HG03066 (cell line): Measurements from ENCODE around the gene GMDS.

Experiments used
- ATAC-seq: cut with Tn5 transposase; IDR thresholded peaks from one replicate; pipeline ENCODE4 v1.9.1; 2021; ENCODE audit warnings: low read depth; ENCODE audit not compliant: unreplicated experiment

The GMDS gene

DNA sequence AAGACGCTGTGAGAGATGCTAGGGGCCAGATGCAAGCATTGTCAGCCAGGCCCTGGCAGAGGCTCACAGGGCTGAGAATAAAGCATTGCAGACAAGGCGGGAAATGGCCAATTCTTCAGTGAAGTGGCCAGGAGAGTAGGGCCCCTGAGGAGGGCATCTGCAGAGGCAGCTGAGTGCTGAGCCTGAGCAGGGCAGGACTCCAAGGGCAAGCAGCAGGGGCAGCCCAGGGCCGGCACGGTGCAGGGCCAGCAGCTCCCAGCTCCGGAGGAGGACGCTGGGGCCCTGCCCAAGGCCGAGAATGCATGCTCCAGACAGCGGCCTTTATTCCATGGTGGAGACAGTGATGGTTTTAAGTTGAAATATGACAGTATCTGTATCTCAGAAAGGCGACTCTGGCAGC lies 330.2 kb downstream of the GMDS start:
- ATAC-seq: no peak

DNA sequence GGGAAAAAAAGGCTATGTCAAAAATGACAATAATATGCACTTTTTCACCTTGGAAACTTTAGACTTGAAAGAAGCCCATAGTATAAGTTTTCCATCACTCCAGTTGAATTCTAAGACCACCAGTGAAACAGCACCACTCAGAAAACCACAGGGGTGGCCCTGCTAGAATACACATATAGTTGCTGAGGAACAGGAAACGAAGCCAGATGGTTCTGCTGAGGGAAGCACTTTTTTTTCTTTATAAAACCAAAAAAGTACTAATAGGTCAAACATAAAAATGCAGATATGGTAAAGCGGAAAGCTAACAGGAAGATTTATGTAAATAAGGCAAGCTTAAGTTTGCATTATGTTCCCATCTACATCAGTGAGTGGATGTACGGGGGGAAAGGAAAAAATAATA lies 331.8 kb downstream of the GMDS start:
- no peak for ATAC-seq

DNA sequence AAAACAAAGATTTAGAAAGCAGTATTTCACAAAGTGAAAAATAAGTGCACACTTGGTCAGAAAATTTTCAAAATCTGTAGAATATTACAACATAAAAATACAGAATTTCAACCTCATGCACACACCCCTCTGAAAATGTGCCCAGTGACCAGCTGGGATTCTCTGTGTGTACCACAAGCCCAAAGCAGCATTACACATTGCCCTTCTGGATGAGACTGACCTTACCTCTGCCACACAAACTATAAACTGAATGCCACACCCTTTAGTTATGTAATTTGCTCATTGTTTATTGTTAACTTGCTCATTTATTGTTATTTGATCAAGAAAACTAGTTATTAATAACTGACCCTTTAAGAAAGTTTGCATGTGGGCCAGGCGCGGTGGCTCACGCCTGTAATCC lies 332.7 kb downstream of the GMDS start:
- no peak for ATAC-seq

DNA sequence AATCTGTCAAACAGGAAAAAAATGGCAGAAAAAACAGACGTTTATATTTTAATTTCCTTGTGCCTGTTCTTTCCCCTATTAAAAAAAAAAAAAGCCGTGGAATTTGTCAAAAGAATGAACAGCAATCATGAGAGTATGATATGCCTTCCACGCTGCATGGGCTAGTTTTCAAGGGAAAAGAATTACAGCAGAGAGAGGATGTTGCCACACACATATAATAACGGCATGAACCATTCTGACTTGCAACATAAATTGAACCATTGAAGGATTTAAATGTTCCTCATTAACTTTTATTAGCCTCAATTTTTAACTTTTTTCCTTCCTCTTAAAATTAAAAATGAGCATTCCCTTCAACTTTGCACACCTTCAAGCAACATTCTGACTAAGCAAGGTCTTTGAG lies 333.9 kb downstream of the GMDS start:
- no peak for ATAC-seq

DNA sequence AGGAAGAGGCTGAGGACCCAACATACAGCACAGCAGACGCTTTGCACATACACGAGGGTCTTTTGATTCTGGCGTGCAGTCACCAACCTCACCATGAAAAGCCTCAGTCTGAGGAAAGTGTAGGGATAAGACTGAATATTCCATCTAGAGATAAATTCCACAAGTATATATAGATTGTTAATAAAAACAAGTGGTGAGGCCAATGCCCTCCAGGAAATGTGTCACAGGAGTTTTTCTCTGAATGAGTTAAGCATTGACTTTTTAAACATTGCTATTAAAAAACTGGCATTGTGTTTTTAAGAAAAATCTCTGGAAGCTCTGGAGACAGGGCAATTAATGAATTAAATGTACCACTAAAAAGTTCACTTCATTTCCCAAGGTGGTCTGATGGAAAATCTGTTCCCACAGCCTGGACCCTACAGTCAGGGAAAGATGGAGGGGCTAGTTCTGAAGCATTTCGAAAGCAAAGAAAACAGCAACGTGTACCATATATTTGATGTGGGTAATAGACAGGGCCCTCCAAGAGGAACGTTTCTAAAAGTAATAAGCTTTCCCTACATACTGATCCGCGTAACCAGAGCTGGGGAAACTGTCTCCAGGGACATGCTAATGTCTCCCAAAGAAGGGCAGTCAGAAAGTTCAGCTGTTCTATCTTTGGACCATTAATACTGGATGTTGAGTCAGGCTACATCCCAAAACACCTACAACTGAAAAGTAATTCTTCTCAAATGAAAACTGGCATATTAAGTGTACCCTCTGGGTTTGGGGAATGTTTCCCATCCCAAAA lies 334.6 kb downstream of the GMDS start:
- ATAC-seq: no peak

DNA sequence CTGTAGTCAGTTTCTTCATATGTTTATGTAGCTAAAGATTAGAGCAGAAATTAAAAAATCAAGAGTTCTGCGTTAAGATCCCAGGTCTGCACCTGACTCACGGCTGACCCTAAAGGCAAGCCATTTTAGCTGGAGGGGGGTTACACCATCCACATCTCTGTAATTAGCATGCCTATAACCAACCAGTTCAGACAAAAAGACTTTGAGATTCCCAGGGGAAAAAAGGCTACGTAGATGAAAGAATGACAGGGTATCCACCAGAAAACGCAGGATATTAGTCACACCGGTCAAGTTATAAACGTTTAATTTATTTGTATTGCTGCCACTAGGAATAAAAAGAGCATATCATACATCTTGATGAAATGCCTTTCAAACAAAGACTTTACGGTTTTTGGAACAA lies 336.6 kb downstream of the GMDS start:
- no peak for ATAC-seq

DNA sequence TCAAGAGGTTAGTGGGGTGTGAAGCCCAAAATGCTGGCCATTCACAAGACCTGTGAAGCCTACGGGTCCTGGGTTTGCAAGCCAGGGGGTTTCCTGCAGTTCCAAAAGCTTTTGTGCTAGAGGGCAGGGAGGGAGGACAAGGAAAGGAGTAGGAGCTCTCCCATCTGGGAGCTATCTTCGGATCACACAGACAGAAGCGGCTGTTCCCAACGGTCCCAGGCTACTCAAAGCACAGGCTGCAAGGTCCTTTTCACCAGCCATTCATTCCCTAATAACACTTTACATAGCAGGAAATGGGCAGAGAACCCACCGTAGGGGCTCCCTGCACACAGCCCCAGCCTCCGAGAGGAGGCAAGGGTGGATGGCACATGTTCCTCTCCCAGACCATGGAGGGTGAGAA lies 338.8 kb downstream of the GMDS start:
- ATAC-seq: no peak

DNA sequence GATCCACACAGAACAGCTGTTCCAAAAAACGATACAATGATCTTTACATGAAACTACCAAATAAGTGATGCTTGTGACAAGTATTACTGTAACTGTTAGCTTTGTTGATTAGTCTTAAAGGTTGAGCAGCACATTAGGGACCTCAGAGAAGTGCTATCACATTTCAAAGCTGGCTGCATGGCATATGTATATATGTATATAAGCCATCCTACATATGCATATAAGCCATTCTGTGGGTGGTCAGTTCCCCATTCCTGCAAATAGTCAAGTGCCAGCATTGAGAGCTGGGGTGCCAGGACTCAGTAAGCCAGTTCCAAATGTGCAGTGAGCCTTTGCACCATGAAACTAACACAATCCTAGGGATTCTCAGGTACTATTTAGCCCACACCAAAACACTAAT lies 339.4 kb downstream of the GMDS start:
- ATAC-seq: no peak

DNA sequence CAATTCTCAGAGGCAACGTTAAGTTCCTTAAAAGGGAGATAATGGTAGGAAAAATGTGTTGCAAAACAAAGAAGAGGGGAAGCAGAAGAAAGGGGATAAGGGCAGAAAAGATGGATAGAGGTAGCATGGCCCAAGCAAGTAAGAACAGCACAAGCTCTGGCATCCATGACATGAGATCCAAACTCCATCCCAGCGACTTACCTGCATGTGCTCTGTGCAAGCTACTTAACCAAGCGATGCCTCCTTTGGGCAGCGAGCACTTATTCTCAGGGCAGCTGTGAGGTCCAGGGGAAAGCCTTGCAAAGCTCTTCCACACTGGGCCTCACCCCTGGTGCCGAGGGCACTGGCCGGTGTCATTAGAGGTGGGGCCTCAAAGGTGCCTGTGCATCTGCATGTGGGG lies 340.5 kb downstream of the GMDS start:
- ATAC-seq: no peak

DNA sequence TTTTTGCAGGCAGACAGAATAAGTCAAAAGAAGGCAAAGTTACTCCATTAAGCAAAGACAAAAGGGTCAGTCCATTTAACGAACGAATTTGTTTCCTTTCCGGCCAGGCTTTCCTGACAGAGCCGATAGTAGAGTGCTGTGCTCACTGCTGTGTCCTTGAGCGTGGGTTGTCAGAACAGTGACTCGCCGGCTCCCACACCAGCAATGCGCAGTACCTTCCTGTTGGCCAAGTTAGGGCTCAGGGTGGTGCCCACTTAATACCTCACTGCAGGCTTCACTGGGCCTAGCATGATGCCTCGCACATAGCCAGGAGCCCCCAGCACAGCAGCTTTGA lies 341.0 kb downstream of the GMDS start:
- ATAC-seq: no peak

DNA sequence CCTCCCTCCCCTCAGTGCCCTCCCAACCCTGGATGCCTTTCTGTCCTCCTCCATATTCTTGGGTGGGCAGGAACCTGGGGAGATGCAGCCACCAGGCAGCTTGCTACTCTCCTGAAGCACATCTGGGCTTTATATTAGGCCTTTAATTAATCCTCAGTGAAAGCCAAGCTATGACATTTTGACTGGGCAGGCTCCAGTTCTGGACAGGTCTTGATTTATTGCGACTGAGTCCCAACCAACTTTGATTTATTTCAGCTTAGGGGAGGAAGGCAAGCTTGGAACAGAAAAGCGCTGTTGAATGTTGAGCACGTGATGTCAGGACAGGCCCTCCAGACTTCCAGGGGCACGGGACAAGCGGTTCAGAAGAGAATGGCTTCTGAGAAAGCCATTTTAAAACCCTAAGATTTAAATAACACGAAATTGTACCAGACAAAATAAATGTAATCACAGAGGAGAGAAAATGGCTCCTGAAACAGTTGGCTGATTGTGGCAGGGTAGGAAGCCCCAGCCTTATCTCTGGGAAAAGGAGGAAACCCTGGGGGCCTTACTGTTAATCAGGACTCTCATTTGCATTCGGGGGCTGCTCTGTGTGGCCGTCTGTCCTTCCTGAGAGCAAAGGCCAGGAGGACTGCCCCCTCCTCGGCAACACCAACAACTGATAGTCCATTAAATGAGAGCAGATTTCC lies 341.5 kb downstream of the GMDS start:
- ATAC-seq: no peak

DNA sequence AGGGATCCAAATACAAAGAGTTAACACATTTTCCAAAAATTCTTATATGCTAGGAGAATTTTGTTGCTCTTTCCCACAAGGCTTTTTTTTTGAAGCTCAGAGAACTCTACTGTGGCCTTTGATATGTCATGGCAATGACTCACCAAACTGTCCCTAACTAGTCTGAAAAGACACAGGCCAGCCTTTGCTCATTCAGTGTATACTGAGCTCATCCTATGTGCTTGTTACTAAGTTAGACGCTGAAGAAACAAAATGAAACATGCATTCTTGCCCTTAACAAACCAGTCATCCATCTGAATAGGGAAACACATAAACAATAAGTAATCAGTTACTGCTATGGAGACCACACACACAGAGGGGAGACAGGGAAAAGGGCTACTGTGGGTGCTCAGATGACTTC lies 343.8 kb downstream of the GMDS start:
- ATAC-seq: no peak

DNA sequence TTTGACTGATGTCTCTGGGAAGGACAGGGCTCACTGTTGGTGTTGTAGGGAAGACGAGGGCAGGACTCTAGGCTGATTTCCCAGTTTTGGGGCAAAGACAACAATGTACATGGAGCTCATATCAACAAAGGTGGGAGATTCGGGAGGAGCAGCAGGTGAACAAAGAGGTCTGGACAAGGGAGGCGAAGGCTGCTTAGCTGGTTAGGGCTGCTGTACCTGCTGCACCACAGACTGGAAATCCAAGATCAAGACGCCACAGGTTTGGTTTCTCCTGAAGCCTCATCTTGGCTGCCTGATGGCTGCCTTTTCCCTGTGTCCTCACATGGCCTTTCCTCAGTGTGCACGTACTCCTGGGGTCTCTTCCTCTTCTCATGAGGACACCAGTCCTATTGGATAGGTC lies 348.5 kb downstream of the GMDS start:
- ATAC-seq: no peak

DNA sequence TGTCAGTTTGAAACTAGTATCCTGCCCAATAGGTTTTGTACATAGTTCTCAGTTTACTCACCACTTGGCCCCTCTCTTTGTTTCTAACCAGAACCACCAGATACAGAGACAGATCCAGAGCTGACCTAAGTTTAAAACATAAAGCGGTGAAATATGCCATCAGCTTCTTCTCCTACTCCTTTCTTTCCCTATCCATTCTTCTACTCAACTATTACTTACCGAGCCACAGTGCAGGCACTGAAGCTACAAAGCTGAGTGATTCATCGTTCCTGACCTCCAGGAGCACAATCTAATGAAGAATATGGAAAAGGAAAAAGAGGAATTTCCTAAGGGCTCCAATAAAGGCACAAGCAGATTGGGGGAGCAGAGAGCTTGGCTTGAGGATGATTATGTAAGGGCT lies 349.7 kb downstream of the GMDS start:
- no peak for ATAC-seq

DNA sequence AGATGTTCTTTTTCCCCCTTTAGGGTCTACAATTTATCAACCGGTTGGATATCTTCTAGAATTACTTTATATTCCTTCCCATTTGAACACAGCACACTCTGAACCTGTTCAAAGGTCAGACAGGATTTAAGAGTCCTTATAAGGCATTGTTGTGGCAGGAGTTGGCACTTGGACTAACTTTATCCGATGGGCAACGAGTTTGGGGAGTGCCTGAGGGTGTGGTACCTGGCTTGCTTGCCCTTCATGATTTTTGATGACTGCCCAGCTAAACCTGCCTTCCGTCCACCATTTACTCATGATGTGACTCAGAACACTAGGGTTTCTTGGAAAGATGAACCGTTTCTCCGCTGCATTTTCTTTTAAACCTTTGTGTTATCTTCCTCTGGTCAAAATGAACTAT lies 350.5 kb downstream of the GMDS start:
- ATAC-seq: no peak

DNA sequence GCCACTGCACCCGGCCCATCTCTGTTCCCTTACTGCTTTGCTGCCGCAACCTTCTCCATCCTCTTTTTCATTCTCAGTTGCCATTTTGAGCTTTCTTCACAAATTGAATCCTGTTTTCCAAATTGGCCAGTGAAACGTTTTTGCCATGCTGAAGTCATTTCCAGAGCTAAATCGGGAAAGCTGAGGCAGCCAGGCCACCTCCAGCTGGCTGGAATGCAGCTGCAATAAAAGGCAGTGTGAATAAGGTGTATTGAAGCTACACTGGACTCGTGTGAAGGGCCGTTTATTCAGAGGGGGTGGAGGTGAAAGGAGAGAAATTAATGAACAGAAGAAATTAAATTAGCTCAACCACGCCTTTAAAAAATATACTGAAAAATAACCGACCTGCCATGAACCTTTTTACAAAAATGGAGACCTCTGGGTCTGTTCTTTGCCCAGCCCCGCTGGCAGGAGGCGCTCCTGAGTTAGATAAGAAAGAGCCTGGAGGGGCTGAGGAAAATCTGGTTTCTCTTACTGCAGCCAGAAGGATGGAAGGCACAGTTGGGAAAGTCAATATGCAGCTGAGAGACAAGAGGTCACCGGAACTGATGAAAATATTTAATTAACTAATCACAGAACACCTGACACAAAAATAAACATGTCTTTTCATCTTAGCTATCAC lies 351.8 kb downstream of the GMDS start:
- no peak for ATAC-seq

DNA sequence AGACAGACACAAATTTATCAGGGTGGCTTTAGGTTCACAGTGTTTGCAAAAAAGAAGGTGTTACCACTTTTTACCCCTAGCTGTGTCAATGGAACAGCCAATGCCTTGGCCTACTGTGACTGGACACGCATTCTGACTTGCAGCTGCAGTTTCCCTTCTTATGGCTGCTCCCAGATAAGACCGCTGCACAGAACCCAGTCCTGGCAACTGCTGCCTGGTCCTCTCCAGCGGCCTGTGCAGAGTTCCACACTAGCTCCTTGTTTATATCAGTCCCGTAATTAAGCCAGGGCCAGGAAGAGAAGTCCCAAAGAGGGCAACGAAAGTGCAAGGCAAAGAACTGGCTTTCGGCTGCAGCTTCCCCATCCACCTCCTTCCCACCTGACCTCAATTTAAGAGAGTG lies 352.7 kb downstream of the GMDS start:
- no peak for ATAC-seq

DNA sequence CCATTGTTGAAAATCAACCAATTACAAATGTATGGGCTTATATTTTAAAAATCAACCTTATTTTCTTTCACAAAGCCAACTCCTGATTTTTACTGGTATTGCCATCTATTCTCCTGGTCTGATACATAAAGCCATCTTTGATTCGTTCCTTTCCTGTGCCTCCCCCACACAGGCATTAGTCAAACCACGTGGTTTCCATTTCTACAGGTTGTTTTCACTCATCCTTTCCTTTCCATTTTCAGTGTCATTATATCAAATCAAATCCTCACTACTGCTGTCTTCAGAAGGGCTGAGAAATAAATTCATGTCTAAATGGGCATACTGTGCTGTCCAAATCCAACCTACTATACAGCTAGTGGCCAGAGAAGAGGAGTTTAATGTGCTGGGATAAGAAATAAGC lies 354.4 kb downstream of the GMDS start:
- ATAC-seq: no peak

DNA sequence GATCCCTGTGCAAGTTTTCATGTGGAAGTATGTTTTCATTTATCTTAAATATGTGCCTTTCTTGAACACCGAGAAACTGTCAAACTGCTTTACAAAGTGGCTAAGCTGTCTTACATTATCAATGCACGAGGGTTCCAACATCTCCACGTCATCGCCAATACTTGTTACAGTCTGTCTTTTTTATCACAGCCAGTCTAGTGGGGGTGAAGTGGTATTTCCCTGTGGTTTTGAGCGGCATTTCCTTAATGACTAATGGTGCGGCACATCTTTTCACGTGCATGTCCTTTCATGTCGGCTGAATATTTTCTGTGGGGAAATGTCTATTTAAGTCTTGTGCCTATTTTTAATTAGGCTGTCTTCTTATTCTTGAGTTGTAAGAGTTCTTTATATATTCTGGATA lies 355.3 kb downstream of the GMDS start:
- ATAC-seq: no peak

DNA sequence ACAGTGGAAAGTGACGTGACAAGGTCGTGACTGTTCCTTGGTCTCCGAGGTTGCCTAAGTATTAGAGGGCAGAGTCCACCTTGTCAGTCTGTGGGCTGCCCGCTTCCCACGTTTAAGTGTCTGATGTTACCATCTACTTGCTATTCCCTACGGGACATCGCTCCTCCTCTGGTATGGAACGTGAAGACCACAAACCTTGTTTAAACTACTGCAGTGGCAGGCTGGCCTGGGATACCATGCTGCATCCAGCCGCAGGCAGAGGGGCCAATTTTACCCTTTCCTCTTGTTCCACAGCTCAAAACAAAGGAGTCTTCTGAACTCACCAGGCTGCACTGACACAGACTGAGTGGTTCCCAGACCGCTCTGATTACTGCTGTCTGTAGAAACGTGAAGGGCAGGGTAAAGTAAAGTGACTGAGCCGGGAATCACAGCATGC lies 359.8 kb downstream of the GMDS start:
- ATAC-seq: no peak

DNA sequence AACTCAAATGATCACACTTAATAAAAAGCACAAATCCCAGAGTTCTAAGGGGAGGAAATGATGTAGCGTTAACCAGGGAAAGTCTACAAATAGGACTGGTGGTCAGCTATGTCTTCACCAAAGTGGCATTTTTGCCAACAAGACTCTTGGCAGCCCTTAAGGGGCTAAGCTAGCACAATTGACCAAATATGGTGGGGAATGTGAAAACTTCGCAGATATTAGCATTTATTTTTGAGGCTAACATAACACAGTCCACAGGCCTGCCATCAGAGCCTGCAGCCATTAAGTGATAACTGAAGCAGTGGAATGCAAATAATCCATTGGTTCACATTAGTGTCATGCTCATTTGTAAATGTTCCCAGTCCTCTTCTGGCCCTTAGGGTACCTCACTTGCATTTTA lies 361.1 kb downstream of the GMDS start:
- no peak for ATAC-seq

DNA sequence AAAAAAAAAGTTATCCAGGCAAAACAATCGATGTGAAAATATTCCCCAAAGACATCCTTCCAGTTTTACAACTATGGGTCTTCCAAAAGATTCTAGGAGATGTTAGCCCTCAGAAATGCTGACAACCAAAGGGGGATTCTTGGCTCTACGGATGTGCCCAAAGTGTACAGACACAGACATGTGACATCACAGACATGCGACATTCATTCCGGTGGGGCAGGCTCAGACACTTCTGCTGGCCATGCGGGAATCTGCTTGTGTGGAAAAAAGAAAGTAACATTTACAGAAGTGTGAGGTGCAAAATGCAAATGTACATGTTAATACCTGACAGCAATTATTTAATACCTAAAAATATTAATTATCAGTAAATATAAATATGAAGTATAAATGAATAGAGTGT lies 367.1 kb downstream of the GMDS start:
- ATAC-seq: no peak
